GM21360 (cell line): ENCODE results near the gene KIF18A.
"Not testable (repeated sequence)": the region's sequence is repeated elsewhere in the genome, so short reads cannot be mapped to it uniquely, and the experiment has no call there.

Source experiments
- ATAC-seq: cut with Tn5 transposase; IDR thresholded peaks from one replicate; pipeline ENCODE4 v1.9.1; 2021; ENCODE audit warnings: mild to moderate bottlenecking, moderate library complexity; ENCODE audit not compliant: unreplicated experiment

The KIF18A gene

DNA sequence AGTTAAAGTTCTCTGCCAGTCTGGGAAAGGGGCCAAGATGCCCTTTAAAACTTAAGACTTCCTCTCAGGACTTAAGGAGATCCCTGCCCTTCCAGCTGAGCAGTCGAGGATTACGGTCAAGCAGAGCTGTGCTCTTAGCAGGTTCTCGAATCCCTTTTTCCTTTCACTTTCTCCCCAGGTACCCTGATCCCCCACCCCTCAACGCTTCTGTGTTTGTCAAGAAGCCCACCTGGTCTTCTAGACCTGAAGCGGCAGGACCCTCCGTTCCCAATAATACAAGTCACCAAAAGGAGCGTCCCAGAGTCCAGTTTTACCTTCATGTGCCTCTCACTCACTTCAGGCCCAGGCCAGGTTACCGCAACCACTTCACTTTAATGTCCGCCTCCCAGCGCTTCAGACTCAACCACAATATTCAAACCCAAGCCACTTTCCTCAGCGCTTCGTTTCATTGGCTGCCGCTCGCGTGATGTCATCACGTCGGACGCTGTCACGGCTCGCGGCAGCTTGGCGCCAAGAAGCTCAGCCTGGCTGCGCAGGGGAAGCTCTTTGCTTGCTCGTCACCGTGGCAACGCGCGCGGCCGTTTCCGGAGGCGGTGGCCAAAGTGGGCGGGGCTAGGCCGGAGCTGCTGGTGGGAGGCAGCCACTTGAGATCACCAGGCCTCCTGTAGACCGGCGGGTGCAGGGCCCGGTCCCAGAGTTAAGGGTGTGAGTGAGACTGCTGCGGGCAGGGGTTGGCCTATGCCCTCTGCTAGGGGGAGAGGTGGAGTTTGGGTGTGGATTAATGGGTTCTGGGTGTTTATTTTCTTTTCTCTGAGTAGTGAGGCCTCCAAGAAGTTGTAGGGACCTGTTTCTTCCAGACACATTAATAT lies at the start of gene KIF18A, which contains the start of gene METTL15:
KIF18A (minus strand) TSS at position 407 of the 869 bp plus-strand sequence. CDS start 10,209 bp downstream, outside the sequence.
METTL15 (plus strand) TSS at position 639 of the 869 bp plus-strand sequence. CDS start 4,947 bp downstream, outside the sequence.
- ATAC-seq: peak; percentile 91

- no peak for ATAC-seq
Observed at GRCh38 chr11:28153586-28153985, 45.6 kb upstream of the KIF18A start.

- ATAC-seq: no peak
Observed at GRCh38 chr11:28152743-28153142, 44.8 kb upstream of the KIF18A start.

DNA sequence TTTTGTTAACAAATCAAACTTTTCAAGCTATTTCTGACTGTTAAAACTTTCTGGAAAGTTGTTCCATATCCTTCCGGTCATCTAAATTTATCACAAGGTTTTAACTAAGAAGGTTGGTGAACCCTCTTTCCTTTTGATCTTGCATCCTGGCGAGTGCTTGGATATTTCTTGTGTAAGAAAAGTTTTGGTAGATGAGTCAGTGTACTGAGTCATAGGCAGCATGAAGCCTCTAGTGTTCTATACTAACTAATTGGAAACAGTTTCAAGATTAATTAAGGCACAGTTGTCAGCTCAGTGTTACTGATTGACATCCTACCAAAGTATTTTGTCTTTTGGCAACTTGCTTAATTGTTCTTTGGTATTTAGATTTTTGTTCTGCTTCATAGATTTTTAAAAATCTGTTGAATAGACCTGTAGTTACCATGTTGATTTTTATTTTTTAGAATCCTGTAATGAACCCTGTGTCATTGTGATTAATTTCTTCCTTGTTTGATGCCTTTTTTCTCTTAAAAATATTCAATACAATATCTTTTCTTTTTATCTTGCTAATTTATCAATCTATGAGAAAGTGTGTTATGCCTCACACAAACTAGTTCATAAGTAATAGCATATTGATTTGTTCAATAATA lies 38.3 kb upstream of the KIF18A start:
- ATAC-seq: no peak

GRCh38 chr11:28144808-28145207 lies 36.9 kb upstream of the KIF18A start:
- ATAC-seq: no peak

GRCh38 chr11:28142724-28143123 lies 34.8 kb upstream of the KIF18A start:
- no peak for ATAC-seq

GRCh38 chr11:28140689-28141455 lies 32.9 kb upstream of the KIF18A start:
- ATAC-seq: no peak

- ATAC-seq: no peak
Observed at GRCh38 chr11:28139841-28140415, 32.0 kb upstream of the KIF18A start.

DNA sequence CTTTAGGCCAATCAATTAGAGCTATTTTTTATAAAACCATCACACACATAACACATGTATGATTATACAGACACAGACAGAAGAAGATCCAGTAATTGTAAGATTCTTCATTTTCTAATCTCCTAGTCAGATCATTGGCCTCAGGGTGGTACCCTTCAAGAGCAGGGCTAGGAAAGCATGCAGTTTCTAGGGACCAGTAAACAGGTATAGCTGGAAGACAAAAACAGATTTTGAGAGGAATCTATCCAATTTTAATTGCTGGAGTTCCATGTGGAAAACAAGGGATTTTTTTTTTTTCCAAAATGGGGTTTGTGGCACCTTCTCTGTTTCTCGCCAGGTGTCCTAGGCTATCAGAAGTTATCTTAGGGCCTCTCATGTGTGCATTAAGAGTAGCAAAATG lies 29.9 kb upstream of the KIF18A start:
- ATAC-seq: no peak

GRCh38 chr11:28137366-28137765 lies 29.4 kb upstream of the KIF18A start:
- no peak for ATAC-seq

- not testable (repeated sequence) for ATAC-seq
Observed at GRCh38 chr11:28136157-28136556, 28.2 kb upstream of the KIF18A start.

- no peak for ATAC-seq
Observed at GRCh38 chr11:28133146-28133545, 25.2 kb upstream of the KIF18A start.

DNA sequence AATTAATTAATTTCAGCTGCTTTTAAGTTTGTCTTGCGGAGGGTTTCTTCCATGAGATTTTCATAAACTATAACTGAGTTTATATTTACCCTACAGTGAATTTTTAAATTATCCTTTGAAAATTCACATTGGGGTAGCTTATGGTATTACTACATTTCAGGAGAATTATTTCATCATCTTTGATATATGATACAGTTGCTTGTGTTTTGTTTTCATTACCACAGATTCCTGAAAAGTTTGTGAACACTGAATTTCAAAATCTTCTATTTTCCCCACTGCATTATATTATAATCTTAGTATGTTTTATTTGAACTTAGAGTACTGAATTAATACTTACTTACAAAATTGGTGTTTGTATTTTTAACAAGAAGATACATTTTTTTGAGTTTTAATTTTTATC lies 24.6 kb upstream of the KIF18A start:
- no peak for ATAC-seq

- no peak for ATAC-seq
Observed at GRCh38 chr11:28123151-28123581, 15.2 kb upstream of the KIF18A start.

- ATAC-seq: no peak
Observed at GRCh38 chr11:28117712-28118111, 9.8 kb upstream of the KIF18A start.

GRCh38 chr11:28114731-28115130 lies 6.8 kb upstream of the KIF18A start:
- no peak for ATAC-seq

- ATAC-seq: no peak
Observed at GRCh38 chr11:28114116-28114515, 6.2 kb upstream of the KIF18A start.

GRCh38 chr11:28110821-28111200 lies 2.9 kb upstream of the KIF18A start:
- no peak for ATAC-seq

- ATAC-seq: peak; percentile 41
Observed at GRCh38 chr11:28110108-28110820, 2.3 kb upstream of the KIF18A start.

DNA sequence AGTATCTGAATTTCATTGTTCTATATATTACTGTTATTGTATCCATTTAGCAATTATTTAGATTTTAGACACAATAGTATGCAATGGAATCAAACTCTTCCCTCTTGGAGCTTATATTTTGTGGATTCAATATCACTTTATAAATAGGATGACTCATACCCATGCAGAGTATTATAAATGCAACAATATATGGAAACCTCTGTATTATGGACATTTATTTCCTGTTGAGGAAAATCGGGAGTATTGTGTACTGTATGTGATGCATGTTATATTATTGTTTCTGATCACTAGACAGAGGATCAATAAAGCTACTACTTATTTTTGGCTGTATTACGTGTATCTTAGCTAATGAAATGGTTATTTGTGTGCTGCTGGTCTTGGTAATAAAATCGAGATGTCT lies 1.0 kb upstream of the KIF18A start:
- ATAC-seq: no peak
